ENCODE measurements around the gene RRN3.
"Not testable (repeated sequence)": the region's sequence is repeated elsewhere in the genome, so short reads cannot be mapped to it uniquely, and the experiment has no call there.

RRN3 gene

GRCh38 chr16:15027503-15028344 is 66.3 kb downstream of the RRN3 start:
- DNase-seq (ENCODE audit: low read depth): not testable (repeated sequence)

- DNase-seq (ENCODE audit: low read depth): not testable (repeated sequence)
Measured at GRCh38 chr16:15027051-15027450, 67.0 kb downstream of the RRN3 start.

GRCh38 chr16:15025234-15025951 is 68.7 kb downstream of the RRN3 start:
- not testable (repeated sequence) for DNase-seq (ENCODE audit: low read depth)

GRCh38 chr16:15024858-15025199 is 69.2 kb downstream of the RRN3 start:
- DNase-seq (ENCODE audit: low read depth): not testable (repeated sequence)

GRCh38 chr16:15023381-15024077 is 70.5 kb downstream of the RRN3 start:
- DNase-seq (ENCODE audit: low read depth): not testable (repeated sequence)

GRCh38 chr16:15022194-15022593 is 71.9 kb downstream of the RRN3 start:
- DNase-seq (ENCODE audit: low read depth): peak; percentile 19

- DNase-seq (ENCODE audit: low read depth): not testable (repeated sequence)
Measured at GRCh38 chr16:15021429-15021828, 72.6 kb downstream of the RRN3 start.

- not testable (repeated sequence) for DNase-seq (ENCODE audit: low read depth)
Measured at GRCh38 chr16:15016951-15017580, 77.0 kb downstream of the RRN3 start.

- DNase-seq (ENCODE audit: low read depth): not testable (repeated sequence)
Measured at GRCh38 chr16:15016354-15016753, 77.7 kb downstream of the RRN3 start.

- DNase-seq (ENCODE audit: low read depth): not testable (repeated sequence)
Measured at GRCh38 chr16:15015671-15016070, 78.4 kb downstream of the RRN3 start.

GRCh38 chr16:15012941-15013340 is 81.1 kb downstream of the RRN3 start:
- not testable (repeated sequence) for DNase-seq (ENCODE audit: low read depth)

Measured in stimulated activated CD8-positive, alpha-beta memory T cell treated with anti-CD3 and anti-CD28 coated beads, Interleukin-4, amount 100 ng/mL, for 24 hours (primary cell).